ENCODE data around the gene SGMS1. TPM values are rescaled to one million over a fixed set of nuclear protein-coding genes. Genes with fewer than 3 reads are reported as not detected.
A peak's percentile ranks its signal among the peaks of the same experiment; 100 is the strongest.

SGMS1 gene
- total and polyA plus RNA-seq, 7 donors: 3.5 to 81.3 (median 55.7) TPM

- intact Hi-C loops (cut with DNase I): no loop called here
- no peak for TF ChIP-seq POLR2A (IDR thresholded peaks at IDR 0.05)
- TF ChIP-seq EP300 (IDR thresholded peaks at IDR 0.05): no peak
- TF ChIP-seq POLR2AphosphoS5 (IDR thresholded peaks at IDR 0.05): no peak
- TF ChIP-seq CTCF (IDR thresholded peaks at IDR 0.05): no peak
- Histone ChIP-seq H3K36me3 (no peaks in the 10 kb centered on the region), H3K27ac (no peak overlapping the region), H3K4me1 (no peaks in the 10 kb centered on the region), H3K27me3 (no peaks in the 10 kb centered on the region), H3K4me3 (no peak overlapping the region), H3K9me3 (no peaks in the 10 kb centered on the region)
- no peak for DNase-seq
- 79 to 87% methylated on average over 8 of the region's 8 CpGs for WGBS, 2 donors
Measured at GRCh38 chr10:50281210-50281966, 342.4 kb downstream of the SGMS1 start.

- 62 to 74% methylated on average over 5 of the region's 5 CpGs for WGBS, 2 donors
- no peaks in the 10 kb centered on the region for H3K9me3 ChIP-seq
- no peaks in the 10 kb centered on the region for H3K27me3 ChIP-seq
- no peaks in the 10 kb centered on the region for H3K4me1 ChIP-seq
- TF ChIP-seq EP300 (IDR thresholded peaks at IDR 0.05) (no peak), POLR2AphosphoS5 (IDR thresholded peaks at IDR 0.05) (no peak), POLR2A (IDR thresholded peaks at IDR 0.05) (no peak), CTCF (IDR thresholded peaks at IDR 0.05) (no peak)
- DNase-seq: no peak
- H3K4me3 ChIP-seq: no peak overlapping the region
- no peaks in the 10 kb centered on the region for H3K36me3 ChIP-seq
- no peak overlapping the region for H3K27ac ChIP-seq
- intact Hi-C loops (cut with DNase I): no loop called here
Measured at GRCh38 chr10:50280049-50280841, 343.5 kb downstream of the SGMS1 start.

- TF ChIP-seq EP300 (IDR thresholded peaks at IDR 0.05) (no peak), CTCF (IDR thresholded peaks at IDR 0.05) (no peak), POLR2A (IDR thresholded peaks at IDR 0.05) (no peak), POLR2AphosphoS5 (IDR thresholded peaks at IDR 0.05) (no peak)
- no peaks in the 10 kb centered on the region for H3K4me1 ChIP-seq
- intact Hi-C loops (cut with DNase I): no loop called here
- WGBS, 2 donors: 71 to 74% methylated on average over 5 of the region's 5 CpGs
- no peak for DNase-seq
- no peaks in the 10 kb centered on the region for H3K36me3 ChIP-seq
- no peaks in the 10 kb centered on the region for H3K27me3 ChIP-seq
- H3K4me3 ChIP-seq: no peak overlapping the region
- H3K9me3 ChIP-seq: no peaks in the 10 kb centered on the region
- H3K27ac ChIP-seq: no peak overlapping the region
Measured at GRCh38 chr10:50279489-50279888, 344.3 kb downstream of the SGMS1 start.

GRCh38 chr10:50275650-50276235, 348.0 kb downstream of the SGMS1 start:
- Histone ChIP-seq H3K36me3 (no peaks in the 10 kb centered on the region), H3K27me3 (no peaks in the 10 kb centered on the region), H3K9me3 (no peaks in the 10 kb centered on the region), H3K4me3 (no peak overlapping the region), H3K4me1 (no peaks in the 10 kb centered on the region), H3K27ac (no peak overlapping the region)
- TF ChIP-seq CTCF (IDR thresholded peaks at IDR 0.05) (peak in 1 of 4 experiments; percentile 17), POLR2AphosphoS5 (IDR thresholded peaks at IDR 0.05) (no peak), EP300 (IDR thresholded peaks at IDR 0.05) (no peak), POLR2A (IDR thresholded peaks at IDR 0.05) (no peak)
- intact Hi-C loops (cut with DNase I): no loop called here
- 46 to 52% methylated on average over 3 of the region's 3 CpGs for WGBS, 2 donors
- no peak for DNase-seq
